OCI-LY1 (cell line): ENCODE measurements around the gene CLEC5A.

ENCODE experiments used
- CTCF ChIP-seq: fragments of 200-600 bp; sonication (generic), shearing (Covaris generic); IDR thresholded peaks from 2 replicates; pipeline ENCODE4 v1.5.1; 2017; ENCODE audit warnings: mild to moderate bottlenecking, antibody characterized with exemption, low read length, moderate library complexity, mixed read lengths
- EZH2 ChIP-seq: fragments of 200-600 bp; sonication (generic), shearing (Covaris generic); IDR thresholded peaks from 2 replicates; pipeline ENCODE4 v1.8.0; 2017; ENCODE audit warnings: borderline replicate concordance, mixed run types, mild to moderate bottlenecking, antibody characterized with exemption, low read length, moderate library complexity, mixed read lengths

DNA sequence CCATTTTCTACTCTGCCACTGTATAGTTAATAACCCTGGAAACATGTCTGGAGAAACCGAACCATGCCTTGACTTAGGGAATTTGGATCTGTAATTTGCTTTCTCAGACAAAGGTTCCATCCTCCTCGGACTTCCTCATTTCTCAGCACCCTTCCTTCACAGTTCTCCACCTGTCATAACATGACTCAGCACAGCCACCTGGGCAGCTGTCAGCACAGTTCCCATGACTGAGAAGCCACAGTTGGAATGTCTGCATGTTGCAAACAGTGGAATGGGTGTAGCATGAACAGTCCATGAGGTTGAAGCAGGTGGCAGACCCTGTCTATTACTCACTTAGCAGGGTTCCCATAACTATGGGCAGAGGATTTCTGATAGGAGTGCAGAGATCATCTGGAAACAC, 31.2 kb downstream of the CLEC5A start:
- TF ChIP-seq EZH2: no peak
- no peak for TF ChIP-seq CTCF
